Activated CD4-positive, alpha-beta T cell treated with anti-CD3 and anti-CD28 coated beads, Interleukin-2, Interleukin-4, amounts not matched to agents 100 ng/mL and 50 ng/mL, durations not matched to agents 16 hours and 8 hours (primary cell): Measurements from ENCODE around the gene TBP.

Source experiments
- DNase-seq: peaks from one replicate; pipeline ENCODE4 v3.0.0-alpha.2; 2020; ENCODE audit warnings: low spot score

TBP gene

GRCh38 chr6:170535004-170535403 lies 19.2 kb upstream of the TBP start:
- no peak for DNase-seq

- no peak for DNase-seq
Measured at GRCh38 chr6:170536671-170537070, 17.5 kb upstream of the TBP start.

- DNase-seq, result no peak
Measured at GRCh38 chr6:170537329-170537728, 16.8 kb upstream of the TBP start.

- DNase-seq, result no peak
Measured at GRCh38 chr6:170542031-170542719, 12.0 kb upstream of the TBP start.

GRCh38 chr6:170545405-170545804 lies 8.8 kb upstream of the TBP start:
- DNase-seq, result no peak

- peak; percentile 92 for DNase-seq
Measured at GRCh38 chr6:170552765-170553533, 1.2 kb upstream of the TBP start, which contains the start of gene PSMB1. PSMB1 (minus strand) TSS chr6:170553307; CDS start chr6:170553242, 65 bp downstream.

- no peak for DNase-seq
Measured at GRCh38 chr6:170553534-170554012, 596 bp upstream of the TBP start.

- DNase-seq, result no peak
Measured at GRCh38 chr6:170554796-170555137, 598 bp downstream of the TBP start.

GRCh38 chr6:170555305-170555704 lies 1.1 kb downstream of the TBP start:
- no peak for DNase-seq

GRCh38 chr6:170561555-170561954 lies 7.4 kb downstream of the TBP start:
- no peak for DNase-seq

GRCh38 chr6:170564936-170565530 lies 10.9 kb downstream of the TBP start:
- DNase-seq, result no peak

- DNase-seq, result no peak
Measured at GRCh38 chr6:170572704-170573466, 18.7 kb downstream of the TBP start.

GRCh38 chr6:170575250-170575649 lies 21.1 kb downstream of the TBP start:
- DNase-seq, result no peak

GRCh38 chr6:170578909-170579308 lies 24.7 kb downstream of the TBP start:
- no peak for DNase-seq

GRCh38 chr6:170583756-170584180 lies 29.6 kb downstream of the TBP start:
- no peak for DNase-seq

GRCh38 chr6:170584181-170584953 lies 30.2 kb downstream of the TBP start, which contains the start of gene PDCD2:
PDCD2 (minus strand) TSS chr6:170584637; CDS start chr6:170584581, 56 bp downstream.
- DNase-seq, result peak; percentile 96

GRCh38 chr6:170584954-170585498 lies 30.9 kb downstream of the TBP start:
- no peak for DNase-seq

GRCh38 chr6:170590725-170591124 lies 36.6 kb downstream of the TBP start:
- no peak for DNase-seq

- DNase-seq, result no peak
Measured at GRCh38 chr6:170596426-170596825, 42.3 kb downstream of the TBP start.

GRCh38 chr6:170597278-170597677 lies 43.1 kb downstream of the TBP start:
- no peak for DNase-seq
